Measurements from ENCODE around the gene EIF3F.
"Not testable (repeated sequence)": the region's sequence is repeated elsewhere in the genome, so short reads cannot be mapped to it uniquely, and the experiment has no call there.

The EIF3F gene

DNA sequence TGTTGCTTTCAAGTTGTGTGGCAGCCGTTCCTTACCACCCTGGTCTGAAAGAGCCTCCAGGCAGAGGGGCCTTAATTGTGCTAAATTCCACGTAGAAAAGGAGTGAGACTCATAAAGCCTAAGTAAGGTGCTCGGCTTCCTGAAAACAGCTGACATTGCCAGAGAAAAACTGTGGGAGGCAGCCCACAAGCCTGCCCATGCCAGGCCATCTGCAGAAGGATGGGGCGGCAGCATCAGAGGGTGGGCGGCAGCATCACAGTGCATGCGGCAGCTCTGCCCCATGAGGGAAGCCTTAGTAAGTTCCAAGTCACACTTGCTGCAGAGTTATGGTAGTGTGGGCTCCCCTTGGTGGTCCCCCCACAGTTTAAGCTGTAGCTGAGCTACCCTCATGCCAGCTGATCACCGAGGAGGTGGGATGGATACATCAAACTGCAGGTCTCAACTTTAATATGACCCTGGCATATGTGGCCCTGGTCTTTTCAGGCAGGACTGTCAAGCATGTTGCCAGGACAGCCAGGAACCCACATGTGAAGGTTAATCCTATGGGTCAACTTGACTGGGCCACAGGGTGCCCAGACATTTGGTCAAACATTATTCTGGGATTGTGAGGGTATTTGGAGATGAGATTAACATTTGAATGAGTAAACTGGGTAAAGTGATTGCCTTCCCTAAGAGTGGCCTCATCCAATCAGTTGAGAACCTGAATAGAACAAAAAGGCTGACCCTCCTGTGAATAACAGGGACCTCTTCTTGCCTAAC, 3.1 kb upstream of the EIF3F start:
- no peak for DNase-seq (ENCODE audit: extremely low read depth in 1 of 2, low read depth in 1 of 2)

DNA sequence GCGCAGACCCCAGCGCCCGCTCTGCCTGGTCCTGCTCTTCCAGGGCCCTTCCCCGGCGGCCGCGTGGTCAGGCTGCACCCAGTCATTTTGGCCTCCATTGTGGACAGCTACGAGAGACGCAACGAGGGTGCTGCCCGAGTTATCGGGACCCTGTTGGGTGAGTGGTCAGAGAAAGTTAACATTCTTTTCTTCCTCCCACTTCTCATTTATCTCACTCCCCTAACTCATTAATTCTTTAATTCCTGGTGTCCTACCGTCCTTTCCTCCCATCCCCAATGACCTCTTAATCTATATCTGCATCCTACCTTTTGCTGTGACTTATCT, 385 bp downstream of the EIF3F start:
- DNase-seq (ENCODE audit: extremely low read depth in 1 of 2, low read depth in 1 of 2): not testable (repeated sequence)

DNA sequence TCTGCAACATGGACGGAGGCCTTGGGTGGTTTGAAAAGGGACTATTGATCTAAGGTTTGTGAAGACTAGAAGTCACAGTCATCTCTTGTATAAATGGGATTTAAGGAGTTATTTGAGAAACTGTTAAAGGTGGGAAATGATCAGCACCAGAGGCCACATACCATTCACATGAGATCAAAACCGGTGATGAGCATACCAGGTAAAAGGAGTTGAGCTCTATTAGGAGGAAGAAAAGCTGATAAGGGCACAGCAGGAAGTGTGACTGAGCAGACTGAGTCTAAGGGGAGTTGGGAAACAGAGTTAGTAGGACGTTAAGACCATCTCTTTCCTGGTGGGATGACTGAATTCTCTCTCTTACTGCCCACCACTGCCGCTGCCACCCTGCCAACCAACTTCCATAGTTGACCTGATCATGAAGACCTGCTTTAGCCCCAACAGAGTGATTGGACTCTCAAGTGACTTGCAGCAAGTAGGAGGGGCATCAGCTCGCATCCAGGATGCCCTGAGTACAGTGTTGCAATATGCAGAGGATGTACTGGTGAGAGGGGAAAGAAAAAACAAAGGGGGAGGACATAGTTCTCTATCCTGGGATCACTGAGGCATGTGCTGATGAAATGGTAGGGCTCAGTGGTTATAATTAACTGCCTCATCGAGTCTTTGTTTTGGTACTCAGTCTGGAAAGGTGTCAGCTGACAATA, 7.6 kb downstream of the EIF3F start:
- no peak for DNase-seq (ENCODE audit: extremely low read depth in 1 of 2, low read depth in 1 of 2)

DNA sequence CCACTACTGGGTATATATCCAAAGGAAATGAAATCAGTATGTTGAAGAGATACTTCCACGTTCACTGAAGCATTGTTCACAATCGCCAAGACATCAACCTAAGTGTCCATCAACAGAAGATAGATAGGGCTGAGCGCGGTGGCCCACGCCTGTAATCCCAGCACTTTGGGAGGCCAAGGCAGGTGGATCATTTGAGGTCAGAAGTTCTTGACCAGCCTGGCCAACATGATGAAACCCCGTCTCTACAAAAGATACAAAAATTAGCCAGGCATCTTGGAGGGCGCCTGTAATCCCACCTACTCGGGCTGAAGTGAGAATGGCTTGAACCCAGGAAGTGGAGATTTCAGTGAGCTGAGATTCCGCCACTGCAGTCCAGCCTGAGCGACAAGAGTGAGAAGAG, 12.7 kb downstream of the EIF3F start:
- no peak for DNase-seq (ENCODE audit: extremely low read depth in 1 of 2, low read depth in 1 of 2)

DNA sequence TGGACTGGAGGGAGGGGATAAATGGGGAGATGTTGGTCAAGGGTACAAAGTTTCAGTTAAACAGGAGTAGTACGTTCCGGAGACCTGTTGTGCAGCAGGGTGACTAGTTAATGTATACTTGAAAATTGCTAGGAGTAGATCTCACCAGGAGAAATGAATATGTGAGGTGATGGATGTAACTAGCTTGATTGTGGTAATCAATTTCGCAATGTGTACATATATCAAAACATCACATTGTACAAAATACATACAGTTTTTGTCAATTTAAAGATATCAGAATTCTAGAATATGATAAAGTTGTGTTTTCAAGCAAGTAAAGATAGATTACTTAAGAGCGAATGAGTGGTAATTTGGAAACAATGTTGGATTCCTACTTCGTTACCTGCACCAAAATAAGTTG, 13.3 kb downstream of the EIF3F start:
- DNase-seq (ENCODE audit: extremely low read depth in 1 of 2, low read depth in 1 of 2): no peak

DNA sequence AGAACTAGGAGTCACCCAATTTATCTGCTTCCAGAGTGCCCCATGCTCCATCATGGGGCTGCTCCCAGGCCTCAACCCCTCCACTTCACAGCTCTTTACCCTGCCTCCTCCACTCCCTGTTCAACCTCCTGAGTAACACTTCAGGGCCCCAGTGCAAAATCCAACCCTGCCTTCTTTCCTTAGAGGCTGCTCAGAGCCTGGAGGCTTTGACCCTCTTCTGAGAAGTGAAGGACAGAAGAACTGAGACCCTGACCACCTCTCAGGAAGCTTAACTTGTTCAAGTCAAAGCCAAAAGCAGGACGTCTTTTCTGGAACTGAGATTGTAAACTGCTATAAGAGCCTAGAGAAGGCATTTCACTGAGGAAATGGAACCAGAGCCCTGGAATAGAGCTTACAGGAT, 15.5 kb downstream of the EIF3F start:
- no peak for DNase-seq (ENCODE audit: extremely low read depth in 1 of 2, low read depth in 1 of 2)

DNA sequence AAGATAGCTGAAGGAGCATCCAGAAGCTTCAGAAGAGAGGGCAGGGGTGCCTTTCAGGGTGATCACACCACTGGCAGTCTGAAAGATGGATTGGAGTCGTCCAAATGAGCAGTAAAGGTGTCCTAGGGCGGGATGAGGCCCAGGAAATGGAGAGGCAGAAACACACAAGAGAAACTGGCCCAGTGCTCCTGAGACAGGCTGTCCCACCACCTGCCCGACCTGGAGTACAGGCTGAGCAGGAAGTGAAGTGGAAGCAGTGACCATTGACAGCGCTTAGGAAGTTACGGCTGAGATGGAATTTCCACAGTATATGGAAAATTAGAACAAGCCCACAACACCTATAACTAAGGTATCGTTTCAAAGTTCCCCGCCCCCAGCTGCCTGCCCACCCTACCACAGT, 16.1 kb downstream of the EIF3F start:
- no peak for DNase-seq (ENCODE audit: extremely low read depth in 1 of 2, low read depth in 1 of 2)

DNA sequence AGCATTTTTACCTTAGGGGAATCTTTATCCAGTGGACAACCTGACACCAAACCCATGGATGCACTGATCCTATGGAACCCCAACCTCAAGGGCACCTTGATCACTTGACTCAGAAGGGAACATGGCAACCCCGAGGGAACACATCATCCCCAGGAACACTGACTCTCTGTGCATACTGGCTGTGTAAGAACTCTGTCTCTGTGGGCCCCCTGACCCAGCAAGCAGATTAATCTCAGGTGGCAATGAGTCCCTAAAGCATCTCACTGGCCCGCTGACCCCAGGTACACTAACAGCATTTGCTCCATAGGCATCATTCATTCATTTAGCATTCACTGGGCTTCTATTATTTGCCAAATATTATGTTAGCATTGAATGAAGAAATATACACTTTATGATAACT, 16.9 kb downstream of the EIF3F start:
- DNase-seq (ENCODE audit: extremely low read depth in 1 of 2, low read depth in 1 of 2): no peak

DNA sequence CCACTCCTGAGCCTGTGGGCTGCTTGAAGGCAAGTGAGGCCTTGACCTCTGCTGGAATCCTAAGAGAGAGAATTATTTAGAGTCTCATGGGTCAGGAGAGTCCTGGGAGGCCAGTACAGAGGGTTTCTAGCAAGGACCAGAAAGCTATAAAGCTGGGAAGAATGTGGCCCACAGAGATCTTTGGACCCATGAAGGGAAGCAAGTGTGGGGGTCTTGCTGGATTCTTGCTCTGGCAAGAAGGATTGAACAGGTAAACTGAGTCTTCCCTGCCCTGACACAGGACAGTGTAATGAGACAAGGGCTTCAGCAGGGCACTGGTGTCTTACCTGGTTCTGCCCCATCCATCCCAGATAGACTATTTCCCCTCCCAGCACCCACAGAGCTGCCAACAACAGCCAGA, 18.4 kb downstream of the EIF3F start:
- DNase-seq (ENCODE audit: extremely low read depth in 1 of 2, low read depth in 1 of 2): no peak

DNA sequence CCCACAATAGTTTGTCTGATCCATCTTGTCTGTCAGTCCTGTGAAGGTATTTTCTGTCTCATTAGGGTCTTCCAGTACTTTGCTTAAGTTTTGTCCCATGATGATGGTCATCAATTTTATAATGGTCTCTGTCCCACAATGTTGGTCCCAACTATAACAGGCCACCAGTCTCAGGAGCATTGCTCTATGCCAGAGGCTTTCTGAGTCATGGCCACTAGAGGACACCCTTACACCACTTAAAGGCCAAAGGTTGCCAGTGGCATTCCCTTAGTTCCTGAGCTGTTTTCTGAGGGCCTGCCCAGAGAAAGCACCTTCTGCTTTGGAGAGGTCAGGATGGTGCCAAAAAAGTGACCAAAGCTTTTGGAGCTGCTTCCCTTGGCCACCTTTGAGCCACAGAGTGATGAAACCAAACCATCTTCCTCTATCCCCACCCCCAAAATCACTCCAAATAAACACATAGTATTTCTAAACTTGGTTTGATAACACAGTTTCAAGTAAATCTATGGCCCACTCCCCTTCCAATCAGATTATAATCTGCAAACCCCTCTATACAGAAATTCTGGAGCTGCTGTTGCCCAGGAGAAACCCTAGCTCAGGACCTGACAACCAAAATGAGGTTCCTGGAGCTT, 19.3 kb downstream of the EIF3F start:
- DNase-seq (ENCODE audit: extremely low read depth in 1 of 2, low read depth in 1 of 2): no peak

DNA sequence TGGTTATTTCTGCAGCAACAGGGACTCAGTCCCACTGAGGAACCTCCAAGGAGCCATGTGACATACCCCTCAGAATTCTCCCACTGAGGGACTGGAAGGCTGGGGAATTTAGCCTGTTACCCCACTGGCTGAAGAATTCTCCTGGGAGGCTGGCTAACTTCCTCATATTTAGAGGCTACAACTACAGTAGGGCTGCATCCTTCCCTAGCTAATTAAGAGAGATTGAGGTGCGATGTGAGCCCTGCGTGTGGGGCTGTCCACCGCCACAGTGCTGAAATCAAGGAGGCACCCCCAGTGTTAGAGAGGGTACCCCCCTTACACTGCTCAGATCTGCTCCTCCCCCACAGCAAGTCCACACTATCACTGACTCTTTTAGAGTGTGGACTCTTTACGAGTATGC, 21.1 kb downstream of the EIF3F start:
- DNase-seq (ENCODE audit: extremely low read depth in 1 of 2, low read depth in 1 of 2): no peak

DNA sequence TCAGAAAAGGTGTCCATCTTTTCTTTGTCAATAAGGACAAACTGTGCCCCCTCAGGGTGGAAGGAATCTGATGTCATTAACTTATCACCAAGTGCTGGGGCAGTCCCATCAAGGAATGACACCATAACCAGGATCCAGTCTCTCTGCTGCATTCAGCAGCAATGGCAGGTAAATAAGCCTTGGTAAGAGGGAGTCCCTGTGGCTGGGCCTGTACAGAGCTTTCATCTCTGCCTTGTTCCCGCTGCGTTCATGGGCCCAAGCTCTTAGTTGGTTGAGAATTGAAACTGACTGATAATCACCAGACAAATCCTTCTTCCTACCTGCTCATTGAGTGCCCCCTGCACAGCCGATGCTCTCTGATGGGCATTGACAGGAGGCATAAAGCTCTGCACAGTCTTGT, 22.7 kb downstream of the EIF3F start:
- DNase-seq (ENCODE audit: extremely low read depth in 1 of 2, low read depth in 1 of 2): no peak

DNA sequence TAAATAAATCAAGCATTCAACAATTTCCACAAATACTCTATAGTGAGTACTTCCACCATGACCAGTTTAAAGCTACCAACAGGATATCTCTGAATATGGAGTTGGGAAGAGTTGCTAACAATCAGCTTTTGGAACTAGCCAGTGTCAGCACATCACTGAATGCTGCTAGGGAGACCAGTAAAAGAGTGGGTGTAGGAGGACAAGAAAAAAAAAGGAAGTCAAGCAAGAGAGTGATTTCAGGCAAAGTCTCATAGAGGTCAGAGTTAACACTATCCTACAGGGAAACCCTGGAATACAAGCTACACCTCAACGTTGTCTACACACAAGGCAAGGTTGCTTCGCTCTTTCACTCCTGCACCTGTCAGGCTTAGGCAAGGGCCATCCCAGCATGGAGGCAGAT, 24.2 kb downstream of the EIF3F start:
- DNase-seq (ENCODE audit: extremely low read depth in 1 of 2, low read depth in 1 of 2): no peak

DNA sequence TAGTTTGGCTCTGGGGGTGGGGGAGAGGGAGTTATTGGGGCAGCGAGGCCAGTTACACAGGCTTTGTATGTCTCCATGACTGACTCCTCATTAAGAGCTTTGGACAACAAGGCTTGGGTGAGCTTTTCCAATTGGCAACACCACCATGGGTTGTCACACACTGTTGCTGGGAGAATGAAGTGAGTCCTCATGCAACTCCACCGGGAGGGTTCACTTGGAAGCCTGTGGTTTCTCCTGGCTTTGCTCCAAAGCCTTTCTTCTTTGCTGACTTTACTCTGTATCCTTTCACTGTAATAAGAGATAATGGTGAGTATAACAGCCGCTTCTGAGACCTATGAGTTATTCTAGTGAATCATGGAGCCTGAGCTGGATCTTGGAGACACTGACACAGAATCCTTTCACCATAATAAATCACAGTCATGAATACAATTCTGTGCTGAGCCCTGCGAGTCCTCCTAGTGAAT, 24.9 kb downstream of the EIF3F start:
- DNase-seq (ENCODE audit: extremely low read depth in 1 of 2, low read depth in 1 of 2): no peak

DNA sequence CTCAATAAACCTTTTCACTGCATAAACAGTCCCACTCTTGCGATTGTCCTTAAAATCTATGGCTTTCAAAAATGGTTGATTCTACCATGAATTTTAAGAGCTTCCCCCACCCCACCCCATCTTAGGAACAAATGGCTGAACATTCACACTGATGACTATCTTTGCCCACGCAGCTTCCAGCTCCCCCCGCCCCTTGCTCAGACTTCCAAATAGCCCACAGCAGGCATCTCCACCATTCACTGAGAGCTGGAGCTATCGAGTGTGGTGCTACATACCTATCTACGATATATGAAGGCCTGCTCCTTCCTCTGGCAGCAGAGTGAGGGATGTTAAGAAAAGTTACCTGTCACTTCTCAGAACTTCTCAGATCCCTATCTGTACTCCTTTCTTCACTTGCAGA, 26.7 kb downstream of the EIF3F start:
- no peak for DNase-seq (ENCODE audit: extremely low read depth in 1 of 2, low read depth in 1 of 2)

DNA sequence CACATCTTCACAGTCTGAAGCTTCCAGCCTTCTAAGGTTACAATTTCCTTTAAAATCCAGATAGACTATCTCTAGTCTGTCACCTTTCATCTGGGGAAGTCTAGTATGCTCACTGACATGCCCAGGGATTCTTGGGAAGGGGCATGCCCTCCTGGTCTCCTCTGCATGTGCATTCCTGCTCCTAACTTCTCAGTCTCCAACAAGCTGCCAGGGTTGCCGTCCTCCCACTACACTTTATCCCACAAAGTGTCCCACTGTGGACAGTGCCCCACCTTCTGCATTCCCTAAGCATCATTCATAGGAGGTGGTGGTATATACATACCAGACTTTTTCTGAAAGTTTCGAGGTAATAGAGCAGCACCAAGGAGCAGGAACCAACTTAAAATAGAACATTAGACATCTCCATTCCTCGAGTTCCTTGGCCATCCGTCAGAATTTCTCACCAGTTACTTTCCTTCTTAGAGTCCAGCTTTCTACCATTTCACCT, 28.7 kb downstream of the EIF3F start:
- no peak for DNase-seq (ENCODE audit: extremely low read depth in 1 of 2, low read depth in 1 of 2)

DNA sequence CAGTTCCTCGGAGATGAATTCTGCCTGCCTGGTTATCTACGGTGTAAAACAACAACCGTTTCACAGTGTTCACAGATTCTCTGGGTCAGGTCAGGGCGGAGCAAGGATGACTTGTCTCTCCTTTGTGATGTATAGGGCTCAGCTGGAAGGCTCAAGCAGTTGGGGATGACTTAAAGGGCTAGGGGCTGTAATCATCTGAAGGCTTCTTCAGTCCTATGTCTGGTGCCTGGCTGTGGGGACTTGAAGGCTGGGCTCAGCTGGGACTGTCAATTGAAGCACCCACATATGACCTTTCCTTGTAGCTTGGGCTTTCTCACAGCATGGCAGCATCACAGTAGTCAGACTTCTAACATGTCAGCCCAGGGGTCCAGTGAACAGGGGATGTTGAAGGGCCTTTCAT, 29.3 kb downstream of the EIF3F start:
- DNase-seq (ENCODE audit: extremely low read depth in 1 of 2, low read depth in 1 of 2): no peak

DNA sequence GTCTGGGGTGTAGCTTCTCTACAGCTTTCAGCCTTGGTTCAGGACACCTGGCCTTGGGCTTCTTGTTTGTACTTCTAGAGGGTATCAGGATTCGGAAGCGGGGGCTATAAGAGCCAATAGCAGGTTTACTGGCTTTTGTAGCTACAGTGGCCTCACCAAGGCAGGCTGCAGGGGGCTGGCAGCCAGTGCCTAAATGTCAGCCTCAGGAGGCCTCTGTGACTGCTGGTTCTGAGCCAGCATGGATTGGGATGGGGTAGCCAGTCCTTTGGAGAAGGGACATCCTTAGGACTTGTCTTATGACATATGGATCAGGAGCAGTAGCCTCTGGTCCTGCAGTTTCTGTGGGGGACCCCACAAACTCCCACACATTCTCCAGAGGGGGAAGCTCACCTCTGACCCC, 29.9 kb downstream of the EIF3F start:
- no peak for DNase-seq (ENCODE audit: extremely low read depth in 1 of 2, low read depth in 1 of 2)

DNA sequence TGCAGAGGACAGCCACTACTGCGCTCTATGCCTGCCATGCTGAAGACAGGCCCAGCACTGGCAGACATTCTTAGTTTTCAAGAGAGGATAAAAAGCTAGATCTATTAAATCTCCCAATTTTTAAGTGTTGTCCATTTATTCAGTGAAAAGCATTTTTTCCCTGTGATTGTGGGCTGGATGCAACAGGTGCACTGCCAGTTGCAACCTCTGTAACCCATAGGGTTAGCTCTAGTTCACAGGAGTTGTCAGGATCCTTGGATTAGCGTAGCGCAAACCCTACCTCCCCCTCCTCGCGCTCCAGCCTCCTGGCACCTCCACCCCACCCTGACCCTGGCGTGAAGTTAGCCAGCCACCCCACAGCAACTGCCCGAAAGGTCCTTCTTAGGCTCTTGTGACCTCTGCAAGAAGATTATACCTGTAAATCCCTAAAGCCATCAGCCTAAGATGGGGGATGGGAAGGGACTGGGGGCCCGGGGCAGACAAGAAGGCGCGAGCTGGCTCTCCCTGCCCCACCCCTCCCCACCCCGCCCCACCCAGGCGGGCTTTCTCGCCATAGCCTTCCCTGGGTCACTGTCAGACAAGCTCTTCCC, 30.9 kb downstream of the EIF3F start:
- no peak for DNase-seq (ENCODE audit: extremely low read depth in 1 of 2, low read depth in 1 of 2)

DNA sequence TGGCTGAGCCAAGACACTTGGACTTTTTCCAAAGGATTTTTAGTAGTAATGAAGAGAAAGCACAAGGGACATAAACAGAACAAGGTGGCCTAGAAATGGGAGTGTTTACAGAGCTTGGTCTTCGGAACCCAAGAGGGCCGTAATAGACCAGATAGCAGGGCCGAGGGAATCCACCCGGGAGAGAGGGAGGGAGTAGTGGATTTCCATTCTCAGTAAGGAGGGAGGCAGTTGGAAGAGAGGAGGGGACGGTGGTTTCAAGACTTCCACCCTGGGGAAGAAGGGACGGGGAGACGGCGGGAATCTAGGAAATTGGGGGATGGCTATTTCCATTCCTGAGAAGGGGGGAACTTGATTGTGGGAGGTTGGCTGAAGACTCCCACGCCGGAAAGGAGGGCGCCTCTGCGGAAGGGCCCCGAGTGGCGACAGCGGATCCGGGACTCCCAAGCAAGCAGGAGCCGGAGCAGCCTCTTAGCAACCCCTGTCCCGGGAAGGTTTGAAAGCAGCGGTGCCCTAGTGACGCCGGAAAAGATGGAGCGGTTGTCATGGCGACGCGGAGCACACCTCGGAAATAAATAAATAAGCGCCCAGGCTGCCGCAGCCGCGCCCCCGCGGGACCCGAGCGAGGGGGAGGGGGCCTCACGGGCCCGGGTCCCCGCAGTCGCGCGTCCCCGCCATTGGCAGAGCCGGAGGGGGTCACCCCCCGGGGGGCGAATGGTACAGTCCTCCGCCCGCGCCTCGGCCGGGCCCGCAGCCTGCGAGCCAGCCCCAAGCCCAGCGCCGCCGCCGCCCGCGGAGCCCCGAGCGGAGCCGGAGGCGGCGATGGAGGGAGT, 31.6 kb downstream of the EIF3F start:
- peak in 1 of 2 donors; percentile 27 for DNase-seq (ENCODE audit: extremely low read depth in 1 of 2, low read depth in 1 of 2)
